Ishikawa (cell line): ENCODE results near the gene ZC3H4.

ENCODE experiments used
- CEBPB ChIP-seq: IDR thresholded peaks from 2 replicates; pipeline ENCODE4 v1.6.1; 2012
- CREB1 ChIP-seq: IDR thresholded peaks from 2 replicates; pipeline ENCODE4 v1.6.1; 2012; ENCODE audit warnings: low read depth
- EGR1 ChIP-seq: IDR thresholded peaks from 2 replicates; pipeline ENCODE4 v1.6.1; 2012
- EP300 ChIP-seq: IDR thresholded peaks from 2 replicates; pipeline ENCODE4 v1.6.1; 2012; ENCODE audit warnings: borderline replicate concordance
- FOXM1 ChIP-seq: IDR thresholded peaks from 2 replicates; pipeline ENCODE4 v1.6.1; 2012; ENCODE audit warnings: low read depth, borderline replicate concordance
- MAX ChIP-seq: IDR thresholded peaks from 2 replicates; pipeline ENCODE4 v1.6.1; 2012
- NFIC ChIP-seq: IDR thresholded peaks from 2 replicates; pipeline ENCODE4 v1.6.1; 2012
- RAD21 ChIP-seq: IDR thresholded peaks from 2 replicates; pipeline ENCODE4 v1.6.1; 2012; ENCODE audit warnings: low read depth
- REST ChIP-seq: IDR thresholded peaks from 2 replicates; pipeline ENCODE4 v1.6.1; 2012; ENCODE audit warnings: low read depth, mild to moderate bottlenecking
- TAF1 ChIP-seq: IDR thresholded peaks from 2 replicates; pipeline ENCODE4 v1.6.1; 2012; ENCODE audit warnings: low read depth, mild to moderate bottlenecking
- TCF12 ChIP-seq: IDR thresholded peaks from 2 replicates; pipeline ENCODE4 v1.6.1; 2012; ENCODE audit warnings: low read depth
- TEAD4 ChIP-seq: IDR thresholded peaks from 2 replicates; pipeline ENCODE4 v1.6.1; 2012
- USF1 ChIP-seq: IDR thresholded peaks from 2 replicates; pipeline ENCODE4 v1.6.1; 2012
- YY1 ChIP-seq: IDR thresholded peaks from 2 replicates; pipeline ENCODE4 v1.6.1; 2012; ENCODE audit warnings: low read depth
- ZBTB7A ChIP-seq: IDR thresholded peaks from 2 replicates; pipeline ENCODE4 v1.6.1; 2012; ENCODE audit warnings: low read depth

The ZC3H4 gene

GRCh38 chr19:47047763-47048405, 65.7 kb downstream of the ZC3H4 start:
- peak; percentile 98 for TF ChIP-seq ZBTB7A
- TF ChIP-seq TAF1, result peak; percentile 34; the same call in 1 of the 2 replicates
- TF ChIP-seq RAD21, result no peak
- TF ChIP-seq MAX, result no peak; the same call in 1 of the 2 replicates
- no peak for TF ChIP-seq NFIC
- TF ChIP-seq EGR1, result no peak
- TF ChIP-seq TCF12, result no peak
- TF ChIP-seq CEBPB, result no peak
- no peak for TF ChIP-seq EP300
- TF ChIP-seq USF1, result no peak

- TF ChIP-seq MAX, result no peak
- no peak for TF ChIP-seq NFIC
- TF ChIP-seq TAF1, result no peak
- no peak for TF ChIP-seq RAD21
- TF ChIP-seq TEAD4, result no peak
- no peak for TF ChIP-seq EGR1
- no peak for TF ChIP-seq CEBPB
- TF ChIP-seq YY1, result no peak
- no peak for TF ChIP-seq FOXM1
- TF ChIP-seq USF1, result no peak
- no peak for TF ChIP-seq REST
- no peak for TF ChIP-seq TCF12
- TF ChIP-seq EP300, result no peak
- no peak for TF ChIP-seq ZBTB7A
- TF ChIP-seq CREB1, result no peak
These were observed 66.3 kb downstream of the ZC3H4 start for GRCh38 chr19:47047272-47047762.

GRCh38 chr19:47045867-47046470, 67.6 kb downstream of the ZC3H4 start:
- TF ChIP-seq TCF12, result no peak
- TF ChIP-seq REST, result peak; percentile 54; the same call in 1 of the 2 replicates

- TF ChIP-seq TCF12 (no peak), TAF1 (no peak), REST (no peak), YY1 (no peak), RAD21 (no peak), CREB1 (no peak), MAX (no peak), TEAD4 (no peak), ZBTB7A (no peak), EGR1 (no peak), EP300 (no peak), FOXM1 (no peak), CEBPB (no peak), NFIC (no peak), USF1 (no peak)
These were observed 68.4 kb downstream of the ZC3H4 start for GRCh38 chr19:47044946-47045866.
